Mammary epithelial cell (primary cell): ENCODE measurements around the gene NUP210.

Source experiments
- EZH2 ChIP-seq: IDR thresholded peaks from 2 replicates; pipeline ENCODE4 v1.6.1; 2012; ENCODE audit warnings: low read length, inconsistent platforms, borderline replicate concordance
- TF ChIP-seq, protein P1 (sequence below), 2 donors: IDR thresholded peaks in 1 of 2; conservative IDR thresholded peaks in 1 of 2; 2 replicates each; pipeline ENCODE4 v1.5.1; 2011 to 2012; ENCODE audit warnings: inconsistent platforms in 2 of 2, low read length in 2 of 2, mild to moderate bottlenecking in 2 of 2, control low read depth in 1 of 2, low read depth in 1 of 2; ENCODE audit not compliant: insufficient read depth in 1 of 2; ENCODE audit errors: extremely low read depth in 1 of 2

DNA sequence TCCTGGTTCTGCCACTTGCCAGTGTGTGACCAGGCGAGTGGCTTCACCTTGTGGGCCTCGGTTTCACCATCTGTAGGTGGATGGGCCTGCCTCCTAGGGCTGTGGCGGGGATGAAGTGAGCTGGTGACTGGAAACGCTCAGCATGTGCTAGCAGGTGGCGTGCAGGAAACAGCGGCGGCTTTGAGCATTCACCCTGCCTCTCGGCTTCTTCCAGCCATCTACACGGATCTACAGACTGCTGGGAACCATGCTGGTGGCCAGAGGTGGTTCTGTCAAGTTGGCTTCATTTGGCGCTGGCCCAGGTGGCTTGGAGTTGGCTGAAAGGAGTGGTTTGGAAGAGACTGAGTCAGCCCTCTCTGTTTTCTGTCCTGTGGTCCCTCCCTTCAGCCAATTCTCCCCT, 106.3 kb downstream of the NUP210 start:
- TF ChIP-seq, protein P1, sequence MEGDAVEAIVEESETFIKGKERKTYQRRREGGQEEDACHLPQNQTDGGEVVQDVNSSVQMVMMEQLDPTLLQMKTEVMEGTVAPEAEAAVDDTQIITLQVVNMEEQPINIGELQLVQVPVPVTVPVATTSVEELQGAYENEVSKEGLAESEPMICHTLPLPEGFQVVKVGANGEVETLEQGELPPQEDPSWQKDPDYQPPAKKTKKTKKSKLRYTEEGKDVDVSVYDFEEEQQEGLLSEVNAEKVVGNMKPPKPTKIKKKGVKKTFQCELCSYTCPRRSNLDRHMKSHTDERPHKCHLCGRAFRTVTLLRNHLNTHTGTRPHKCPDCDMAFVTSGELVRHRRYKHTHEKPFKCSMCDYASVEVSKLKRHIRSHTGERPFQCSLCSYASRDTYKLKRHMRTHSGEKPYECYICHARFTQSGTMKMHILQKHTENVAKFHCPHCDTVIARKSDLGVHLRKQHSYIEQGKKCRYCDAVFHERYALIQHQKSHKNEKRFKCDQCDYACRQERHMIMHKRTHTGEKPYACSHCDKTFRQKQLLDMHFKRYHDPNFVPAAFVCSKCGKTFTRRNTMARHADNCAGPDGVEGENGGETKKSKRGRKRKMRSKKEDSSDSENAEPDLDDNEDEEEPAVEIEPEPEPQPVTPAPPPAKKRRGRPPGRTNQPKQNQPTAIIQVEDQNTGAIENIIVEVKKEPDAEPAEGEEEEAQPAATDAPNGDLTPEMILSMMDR (conservative IDR thresholded peaks at IDR 0.05 in 1 of 2, IDR thresholded peaks at IDR 0.05 in 1 of 2; ENCODE audit: extremely low read depth in 1 of 2, insufficient read depth in 1 of 2, low read depth in 1 of 2, low read length in 2 of 2): no peak
- TF ChIP-seq EZH2: no peak
